UCSD-AML1 (cell line): ENCODE results near the gene FAM120A.
"Not testable (repeated sequence)": the region's sequence is repeated elsewhere in the genome, so short reads cannot be mapped to it uniquely, and the experiment has no call there.

Source experiments
- DNase-seq: peaks from one replicate; lab custom pipeline; 2025; ENCODE audit not compliant: unreplicated experiment; lab: John Stamatoyannopoulos, UW

Gene FAM120A

GRCh38 chr9:93508207-93508606, 56.7 kb downstream of the FAM120A start:
- DNase-seq = no peak

DNA sequence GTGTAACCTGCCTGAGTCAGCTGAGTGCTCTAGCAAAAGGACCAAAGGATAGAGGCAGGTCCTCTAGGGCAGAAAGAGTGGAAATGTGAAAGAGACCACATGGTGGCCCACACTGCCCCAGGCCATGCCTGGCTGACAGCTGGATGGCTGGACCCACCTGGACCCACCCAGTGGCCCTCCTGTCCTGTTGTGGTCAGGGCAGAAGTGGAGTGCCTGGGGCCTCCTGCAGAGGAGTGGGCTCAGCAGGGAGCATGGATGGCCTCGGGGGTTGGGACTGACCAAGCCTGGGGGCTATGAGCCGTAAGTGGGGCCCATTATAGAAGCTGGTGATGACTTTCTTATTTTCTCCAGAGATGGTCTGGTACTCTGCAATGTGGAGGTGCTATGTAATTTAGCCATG, 57.6 kb downstream of the FAM120A start:
- no peak for DNase-seq

- no peak for DNase-seq
Observed at GRCh38 chr9:93510041-93510440, 58.6 kb downstream of the FAM120A start.

- not testable (repeated sequence) for DNase-seq
Observed at GRCh38 chr9:93511228-93511627, 59.7 kb downstream of the FAM120A start.

DNA sequence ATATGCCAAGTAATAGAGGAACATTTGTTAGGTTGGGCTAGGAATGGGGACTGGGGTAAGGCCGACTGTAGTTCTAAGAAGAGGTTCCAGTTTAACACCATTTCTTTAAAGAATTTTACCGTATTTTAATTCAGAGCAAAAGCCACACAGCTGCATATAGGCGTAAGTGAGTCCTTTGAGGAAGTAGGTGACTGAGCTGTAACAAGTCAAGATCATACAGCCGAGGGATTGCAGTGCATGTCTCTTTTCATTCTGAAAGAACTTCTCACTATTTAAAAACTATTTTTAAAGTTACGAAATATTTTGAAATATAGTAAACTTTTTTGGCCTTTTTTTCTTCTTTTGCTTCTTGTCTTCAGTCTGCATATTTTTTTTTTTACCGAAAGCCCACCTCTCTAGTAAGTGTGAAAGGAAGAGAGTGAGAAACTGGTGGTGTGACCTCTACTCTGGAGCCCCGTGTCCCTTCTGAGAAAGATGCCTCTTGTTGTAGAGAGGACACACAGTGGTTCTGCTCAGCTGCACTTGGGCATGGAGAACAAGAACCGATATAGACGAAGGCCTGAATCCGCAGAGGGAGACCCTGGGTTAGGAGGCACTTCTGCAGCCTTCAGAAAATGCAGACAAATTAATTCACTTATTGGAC, 60.8 kb downstream of the FAM120A start:
- not testable (repeated sequence) for DNase-seq

- DNase-seq = no peak
Observed at GRCh38 chr9:93513606-93514005, 62.1 kb downstream of the FAM120A start.

GRCh38 chr9:93517331-93517730, 65.8 kb downstream of the FAM120A start:
- no peak for DNase-seq

- DNase-seq = no peak
Observed at GRCh38 chr9:93520523-93520922, 69.0 kb downstream of the FAM120A start.

GRCh38 chr9:93522736-93523135, 71.3 kb downstream of the FAM120A start:
- no peak for DNase-seq

GRCh38 chr9:93523518-93524144, 72.1 kb downstream of the FAM120A start:
- DNase-seq = no peak

GRCh38 chr9:93525476-93525875, 74.0 kb downstream of the FAM120A start:
- DNase-seq = no peak

DNA sequence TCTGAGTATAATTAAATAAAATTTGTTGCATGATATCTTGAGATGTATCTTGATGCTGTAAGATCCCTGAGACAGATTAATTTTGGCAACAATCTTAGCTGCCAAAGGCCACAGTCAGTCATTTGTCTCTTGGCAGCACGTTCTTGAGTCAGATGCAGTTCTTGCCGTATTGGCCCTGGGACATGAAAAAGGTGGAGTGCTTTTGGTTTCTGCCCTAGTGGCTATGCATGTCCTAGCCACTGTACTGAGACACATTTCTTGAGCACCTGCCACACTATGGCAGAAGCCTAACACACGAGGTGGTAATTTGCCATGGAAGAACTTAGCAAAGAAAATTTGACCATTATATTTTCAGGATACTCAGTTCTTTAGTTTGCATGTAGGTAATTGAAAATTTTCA, 79.9 kb downstream of the FAM120A start:
- no peak for DNase-seq

DNA sequence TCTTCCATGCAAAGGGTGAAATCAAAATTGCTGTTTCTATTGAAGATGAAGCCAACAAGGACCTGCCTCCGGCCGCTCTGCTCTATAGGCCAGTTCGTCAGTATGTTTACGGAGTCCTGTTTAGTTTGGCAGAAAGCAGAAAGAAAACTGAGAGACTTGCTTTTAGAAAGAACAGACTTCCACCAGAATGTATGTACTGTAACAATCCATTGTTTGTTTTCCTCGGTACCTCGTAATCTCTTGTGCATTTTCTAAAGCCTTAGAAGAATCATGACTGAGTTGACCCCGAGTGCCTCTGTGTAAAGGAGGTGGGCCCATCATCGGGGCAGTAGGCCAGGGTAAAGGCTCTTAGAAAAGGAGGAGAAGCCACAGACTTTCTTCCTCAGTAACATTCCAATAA, 80.7 kb downstream of the FAM120A start:
- DNase-seq = no peak

- DNase-seq = no peak
Observed at GRCh38 chr9:93533863-93534262, 82.4 kb downstream of the FAM120A start.

- no peak for DNase-seq
Observed at GRCh38 chr9:93536167-93536566, 84.7 kb downstream of the FAM120A start.

- DNase-seq = no peak
Observed at GRCh38 chr9:93536874-93537273, 85.4 kb downstream of the FAM120A start.

DNA sequence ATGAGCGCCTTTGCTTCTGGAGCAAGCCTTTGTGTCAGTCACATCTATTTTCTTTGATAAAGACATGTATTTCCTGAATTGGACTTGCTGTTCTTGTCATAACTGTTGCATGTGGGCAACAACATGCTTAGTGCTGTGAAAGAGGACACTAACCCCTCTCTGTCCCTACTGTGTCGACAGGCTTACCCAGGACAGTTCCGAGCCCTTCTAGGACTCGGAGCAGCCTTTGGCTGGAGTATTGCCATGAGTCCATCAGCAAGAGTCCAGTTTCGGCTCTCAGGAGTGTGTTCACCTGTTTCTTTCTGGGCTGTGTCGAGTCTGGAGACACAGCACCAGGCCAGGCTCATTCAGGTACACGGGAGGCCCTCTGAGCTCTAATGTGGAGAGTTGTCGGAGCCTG, 88.8 kb downstream of the FAM120A start:
- DNase-seq = no peak

DNA sequence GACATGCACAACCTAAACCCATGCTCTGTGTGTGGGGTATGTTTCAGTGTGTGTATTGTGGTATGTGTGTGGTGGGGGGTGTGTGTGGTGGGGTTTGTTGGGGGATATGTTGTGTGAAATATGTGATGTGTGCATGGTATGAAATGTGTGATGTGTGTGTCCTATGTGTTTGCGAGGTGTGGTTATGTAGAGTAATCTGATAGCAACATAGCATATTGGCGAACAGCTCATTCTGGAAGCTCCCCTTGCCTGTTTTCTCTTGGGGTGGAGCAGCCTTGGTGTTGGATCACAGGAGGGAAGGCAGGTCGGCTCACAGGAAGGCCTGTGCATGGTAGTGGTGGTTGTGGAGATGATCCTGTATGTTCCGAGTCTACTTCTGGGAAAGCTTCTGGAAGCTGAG, 89.5 kb downstream of the FAM120A start:
- DNase-seq = no peak

DNA sequence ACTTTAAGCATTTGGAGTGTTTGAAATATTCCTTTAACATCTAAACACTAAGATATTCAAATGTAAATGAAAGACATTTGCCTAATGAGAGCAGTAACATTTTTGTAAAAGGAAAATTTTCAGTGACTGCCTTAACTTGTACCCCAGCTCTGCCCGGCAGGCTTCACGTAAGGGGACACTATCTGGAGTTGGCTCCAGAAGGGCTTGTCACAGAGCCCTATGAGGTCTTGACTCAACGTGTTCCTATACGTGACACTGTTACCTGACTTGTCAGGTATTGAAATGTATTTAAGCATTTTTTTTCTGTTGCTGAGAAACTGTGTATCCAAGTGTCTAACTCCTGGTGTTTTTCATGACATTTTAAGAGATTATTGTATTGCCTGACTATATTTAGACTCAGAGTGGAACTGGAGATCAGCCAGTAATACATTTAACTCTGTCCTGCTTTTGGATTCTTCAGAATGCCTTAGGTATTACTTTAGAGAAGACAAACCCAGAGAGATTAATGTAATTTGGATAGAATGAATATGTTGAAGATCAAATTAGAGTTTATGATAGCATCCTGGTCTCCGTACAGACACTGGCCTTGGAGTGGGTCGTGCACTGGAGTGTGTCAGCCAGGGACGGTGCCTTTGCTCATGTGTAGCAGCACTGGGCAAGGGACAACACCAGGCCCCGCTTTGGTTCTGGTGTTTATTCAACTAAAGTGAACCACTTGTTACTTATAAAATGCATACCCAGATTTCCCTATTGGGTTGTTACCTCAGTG, 90.3 kb downstream of the FAM120A start:
- no peak for DNase-seq

DNA sequence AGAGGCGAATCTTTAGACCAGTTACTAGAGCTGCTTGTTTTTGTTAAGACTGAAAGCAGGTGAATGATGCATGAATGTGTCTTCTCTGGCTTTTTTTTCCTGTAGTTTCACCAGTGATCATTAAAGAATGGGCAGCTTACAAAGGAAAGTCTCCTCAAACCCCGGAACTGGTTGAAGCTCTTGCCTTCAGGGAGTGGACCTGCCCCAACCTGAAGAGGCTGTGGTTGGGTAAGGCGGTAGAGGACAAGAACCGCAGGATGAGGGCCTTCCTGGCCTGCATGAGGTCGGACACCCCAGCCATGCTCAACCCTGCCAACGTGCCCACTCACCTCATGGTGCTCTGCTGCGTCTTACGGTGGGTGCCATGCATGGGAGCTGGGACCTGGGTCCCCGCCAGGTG, 91.6 kb downstream of the FAM120A start:
- DNase-seq = no peak

DNA sequence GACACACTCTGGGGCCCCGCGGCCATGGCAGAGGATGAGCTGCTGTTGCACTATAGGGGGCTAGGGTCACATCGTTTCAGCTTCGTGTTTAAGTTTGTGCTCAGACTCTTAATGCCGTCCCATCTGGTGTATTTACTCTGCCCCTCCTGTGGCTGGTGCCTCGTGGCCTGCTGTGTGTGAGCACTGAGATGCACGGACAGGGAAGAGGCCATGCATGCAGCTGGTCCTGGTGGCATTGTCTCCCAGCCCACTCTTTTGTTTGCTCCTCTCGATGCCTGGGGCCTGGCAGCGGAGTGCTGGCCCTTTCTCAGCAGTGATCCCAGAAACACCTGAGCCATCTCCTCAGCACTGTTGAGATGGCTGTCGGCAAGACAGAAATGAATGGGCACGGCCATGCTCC, 94.9 kb downstream of the FAM120A start:
- DNase-seq = no peak

DNA sequence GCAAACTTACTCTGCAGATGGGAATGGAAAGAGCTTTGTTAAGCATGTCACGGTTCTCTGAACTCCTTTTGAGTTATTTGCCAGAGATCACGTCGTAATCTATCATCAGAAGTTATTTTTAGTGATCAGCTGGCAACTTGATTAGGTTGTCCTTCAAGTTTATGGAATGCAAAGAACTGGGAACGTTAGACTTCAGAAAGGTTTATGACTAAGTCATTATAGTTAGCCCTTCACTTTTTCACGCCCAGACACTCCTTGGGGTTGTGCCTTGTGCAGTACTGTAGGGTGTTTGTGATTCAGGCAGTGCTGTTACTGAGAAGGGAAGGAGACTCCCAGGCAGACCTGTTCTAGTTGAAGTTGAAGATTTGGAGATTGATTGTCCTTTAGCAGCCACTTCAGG, 98.1 kb downstream of the FAM120A start:
- DNase-seq = no peak
